ENCODE results near the gene MICA. TPM values are rescaled to one million over a fixed set of nuclear protein-coding genes. Genes with fewer than 3 reads are reported as not detected.
A peak's percentile ranks its signal among the peaks of the same experiment; 100 is the strongest.
"Not testable (repeated sequence)": the region's sequence is repeated elsewhere in the genome, so short reads cannot be mapped to it uniquely, and the experiment has no call there.

The MICA gene
- polyA plus RNA-seq, 2 donors = 8.8 to 9.9 TPM

GRCh38 chr6:31402324-31403282 is 792 bp upstream of the MICA start:
- 3 to 7% methylated on average over 27 of the region's 27 CpGs for WGBS, 2 donors

GRCh38 chr6:31404061-31404364 is 618 bp downstream of the MICA start:
- not testable (repeated sequence) for H3K27me3 ChIP-seq (ENCODE audit: control insufficient read depth in 1 of 2, insufficient read depth in 2 of 2, low read length in 2 of 2); H3K9me3 ChIP-seq (ENCODE audit: control insufficient read depth in 2 of 2, insufficient read depth in 1 of 2, low read depth in 1 of 2, low read length in 1 of 2); H3K36me3 ChIP-seq (ENCODE audit: control insufficient read depth in 2 of 2, insufficient read depth in 2 of 2, low read length in 1 of 2); H3K4me1 ChIP-seq (ENCODE audit: control insufficient read depth in 2 of 2, insufficient read depth in 2 of 2, low read length in 1 of 2)
- H3K27ac ChIP-seq (ENCODE audit: low read depth in 2 of 2, low read length in 1 of 2) = peak overlapping the region; percentile 79 to 84
- WGBS, 2 donors = 9 to 14% methylated on average over 13 of the region's 13 CpGs
- H3K4me3 ChIP-seq (ENCODE audit: low read depth in 1 of 2, low read length in 2 of 2) = peak overlapping the region; percentile 58 to 65

More at GRCh38 chr6:31402324-31403282, 792 bp upstream of the MICA start:
- no peaks in the 10 kb centered on the region for H3K36me3 ChIP-seq (ENCODE audit: control insufficient read depth in 2 of 2, insufficient read depth in 2 of 2, low read length in 1 of 2)
- peak overlapping the region; percentile 79 to 84 for H3K27ac ChIP-seq (ENCODE audit: low read depth in 2 of 2, low read length in 1 of 2)
- H3K9me3 ChIP-seq (ENCODE audit: control insufficient read depth in 2 of 2, insufficient read depth in 1 of 2, low read depth in 1 of 2, low read length in 1 of 2) = no peaks in the 10 kb centered on the region
- H3K4me1 ChIP-seq (ENCODE audit: control insufficient read depth in 2 of 2, insufficient read depth in 2 of 2, low read length in 1 of 2) = peaks cover 0 to 8% of the 10 kb centered on the region in 2 donors
- H3K27me3 ChIP-seq (ENCODE audit: control insufficient read depth in 1 of 2, insufficient read depth in 2 of 2, low read length in 2 of 2) = no peaks in the 10 kb centered on the region
- H3K4me3 ChIP-seq (ENCODE audit: low read depth in 1 of 2, low read length in 2 of 2) = peak overlapping the region; percentile 58 to 65

DNA sequence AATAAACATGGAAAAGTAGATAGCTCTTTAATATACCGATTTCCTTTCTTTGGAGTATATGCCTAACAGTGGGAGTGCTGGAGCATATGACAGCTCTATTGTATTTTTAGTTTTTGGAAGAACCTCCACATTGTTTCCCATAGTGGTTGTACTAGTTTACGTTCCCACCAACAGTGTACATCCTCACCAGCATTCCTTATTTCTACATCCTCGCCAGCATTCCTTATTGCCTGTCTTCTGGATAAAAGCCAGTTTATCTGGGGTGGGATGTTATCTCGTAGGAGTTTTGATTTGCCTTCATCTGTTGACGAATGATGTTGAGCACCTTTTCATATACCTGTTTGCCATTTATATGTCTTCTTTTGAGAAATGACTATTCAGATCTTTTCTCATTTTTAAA is 2.6 kb downstream of the MICA start:
- Histone ChIP-seq H3K4me3 (ENCODE audit: low read depth in 1 of 2, low read length in 2 of 2) (no peak overlapping the region), H3K9me3 (ENCODE audit: control insufficient read depth in 2 of 2, insufficient read depth in 1 of 2, low read depth in 1 of 2, low read length in 1 of 2) (no peaks in the 10 kb centered on the region), H3K36me3 (ENCODE audit: control insufficient read depth in 2 of 2, insufficient read depth in 2 of 2, low read length in 1 of 2) (no peaks in the 10 kb centered on the region), H3K4me1 (ENCODE audit: control insufficient read depth in 2 of 2, insufficient read depth in 2 of 2, low read length in 1 of 2) (peaks cover 0 to 8% of the 10 kb centered on the region in 2 donors), H3K27me3 (ENCODE audit: control insufficient read depth in 1 of 2, insufficient read depth in 2 of 2, low read length in 2 of 2) (no peaks in the 10 kb centered on the region), H3K27ac (ENCODE audit: low read depth in 2 of 2, low read length in 1 of 2) (no peak overlapping the region)
- WGBS, 2 donors = 63 to 71% methylated on average over 5 of the region's 5 CpGs

DNA sequence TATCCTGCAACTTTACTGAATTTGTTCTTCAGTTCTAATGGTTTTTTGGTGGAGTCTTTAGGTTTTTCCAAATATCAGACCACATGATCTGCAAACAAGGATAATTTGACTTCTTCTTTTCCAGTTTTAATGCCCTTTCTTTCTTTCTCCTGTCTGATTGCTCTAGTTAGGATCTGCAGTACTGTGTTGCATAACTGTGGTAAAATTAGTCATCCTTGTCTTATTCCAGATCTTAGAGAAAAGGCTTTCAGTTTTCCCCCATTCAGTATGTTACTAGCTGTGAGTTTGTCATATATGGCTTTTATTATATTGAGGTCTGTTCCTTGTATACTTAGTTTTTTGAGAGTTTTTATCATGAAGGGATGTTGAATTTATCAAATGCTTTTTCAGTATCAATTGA is 4.3 kb downstream of the MICA start:
- no peak overlapping the region for H3K4me3 ChIP-seq (ENCODE audit: low read depth in 1 of 2, low read length in 2 of 2)
- peaks cover 0 to 7% of the 10 kb centered on the region in 2 donors for H3K36me3 ChIP-seq (ENCODE audit: control insufficient read depth in 2 of 2, insufficient read depth in 2 of 2, low read length in 1 of 2)
- H3K9me3 ChIP-seq (ENCODE audit: control insufficient read depth in 2 of 2, insufficient read depth in 1 of 2, low read depth in 1 of 2, low read length in 1 of 2) = no peaks in the 10 kb centered on the region
- H3K4me1 ChIP-seq (ENCODE audit: control insufficient read depth in 2 of 2, insufficient read depth in 2 of 2, low read length in 1 of 2) = peaks cover 0 to 7% of the 10 kb centered on the region in 2 donors
- no peaks in the 10 kb centered on the region for H3K27me3 ChIP-seq (ENCODE audit: control insufficient read depth in 1 of 2, insufficient read depth in 2 of 2, low read length in 2 of 2)
- H3K27ac ChIP-seq (ENCODE audit: low read depth in 2 of 2, low read length in 1 of 2) = no peak overlapping the region

DNA sequence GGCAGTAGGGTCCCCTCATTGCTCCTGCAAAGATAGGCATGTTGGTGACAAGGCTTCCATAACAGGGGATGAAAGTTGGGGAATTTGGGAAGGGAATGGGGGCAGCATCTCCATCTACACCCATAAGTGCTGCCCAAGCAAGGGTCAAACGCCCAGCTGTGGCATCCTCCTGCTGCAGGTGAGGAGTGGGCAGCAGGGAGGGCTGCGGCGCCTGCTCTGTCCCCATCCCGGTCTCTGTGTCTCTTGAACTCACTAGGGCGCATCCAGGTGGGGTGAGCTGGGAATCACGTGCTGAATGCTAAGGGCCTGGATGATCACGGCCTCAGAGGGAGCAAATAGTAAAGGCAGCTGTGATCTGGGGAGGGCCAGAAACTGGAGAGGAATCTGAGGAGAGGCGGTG is 9.1 kb downstream of the MICA start:
- H3K4me3 ChIP-seq (ENCODE audit: low read depth in 1 of 2, low read length in 2 of 2) = no peak overlapping the region
- H3K27me3 ChIP-seq (ENCODE audit: control insufficient read depth in 1 of 2, insufficient read depth in 2 of 2, low read length in 2 of 2) = no peaks in the 10 kb centered on the region
- H3K27ac ChIP-seq (ENCODE audit: low read depth in 2 of 2, low read length in 1 of 2) = no peak overlapping the region
- peaks cover 4 to 28% of the 10 kb centered on the region in 2 donors for H3K36me3 ChIP-seq (ENCODE audit: control insufficient read depth in 2 of 2, insufficient read depth in 2 of 2, low read length in 1 of 2)
- no peaks in the 10 kb centered on the region for H3K9me3 ChIP-seq (ENCODE audit: control insufficient read depth in 2 of 2, insufficient read depth in 1 of 2, low read depth in 1 of 2, low read length in 1 of 2)
- WGBS, 2 donors = 90 to 96% methylated on average over 8 of the region's 8 CpGs
- H3K4me1 ChIP-seq (ENCODE audit: control insufficient read depth in 2 of 2, insufficient read depth in 2 of 2, low read length in 1 of 2) = no peaks in the 10 kb centered on the region

DNA sequence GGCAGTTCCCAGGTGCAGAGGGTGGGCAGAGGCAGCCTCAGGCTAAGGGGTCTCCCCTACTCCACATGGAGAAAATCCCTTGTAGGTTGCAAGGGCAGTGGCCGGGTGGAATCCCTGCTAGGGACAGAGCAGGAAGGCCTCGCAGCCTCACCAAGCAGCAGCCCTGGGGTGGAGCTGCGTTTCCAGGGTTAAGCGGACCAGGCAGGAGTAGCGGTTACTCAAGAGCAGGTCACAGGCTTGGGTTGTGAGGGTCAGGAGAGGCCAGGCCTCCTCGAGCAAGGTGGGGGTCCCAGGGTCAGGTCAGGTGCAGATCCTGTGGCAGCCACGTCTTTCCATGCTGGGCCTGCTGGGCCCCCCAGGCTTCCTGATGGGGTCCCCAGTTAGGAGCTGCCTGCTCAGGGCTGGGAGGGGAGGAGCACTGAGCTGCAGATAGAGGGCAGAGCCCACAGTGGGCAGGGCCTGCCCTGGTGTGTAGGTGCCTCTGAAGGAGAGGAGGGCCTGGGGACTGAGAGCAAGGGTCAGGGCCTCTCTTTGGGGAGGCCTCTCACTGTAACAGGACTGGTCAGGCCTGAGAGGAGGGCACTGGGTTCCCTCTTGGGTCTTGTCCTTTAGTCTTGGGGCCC is 10.9 kb downstream of the MICA start:
- not testable (repeated sequence) for H3K4me1 ChIP-seq (ENCODE audit: control insufficient read depth in 2 of 2, insufficient read depth in 2 of 2, low read length in 1 of 2); H3K9me3 ChIP-seq (ENCODE audit: control insufficient read depth in 2 of 2, insufficient read depth in 1 of 2, low read depth in 1 of 2, low read length in 1 of 2); H3K4me3 ChIP-seq (ENCODE audit: low read depth in 1 of 2, low read length in 2 of 2); H3K27ac ChIP-seq (ENCODE audit: low read depth in 2 of 2, low read length in 1 of 2); H3K27me3 ChIP-seq (ENCODE audit: control insufficient read depth in 1 of 2, insufficient read depth in 2 of 2, low read length in 2 of 2)
- peaks cover 6 to 28% of the 10 kb centered on the region in 2 donors for H3K36me3 ChIP-seq (ENCODE audit: control insufficient read depth in 2 of 2, insufficient read depth in 2 of 2, low read length in 1 of 2)
- 87 to 89% methylated on average over 7 of the region's 7 CpGs for WGBS, 2 donors

GRCh38 chr6:31414771-31415265 is 11.4 kb downstream of the MICA start:
- Histone ChIP-seq H3K36me3 (ENCODE audit: control insufficient read depth in 2 of 2, insufficient read depth in 2 of 2, low read length in 1 of 2) (peaks cover 6 to 28% of the 10 kb centered on the region in 2 donors), H3K27ac (ENCODE audit: low read depth in 2 of 2, low read length in 1 of 2) (no peak overlapping the region)

GRCh38 chr6:31416394-31417014 is 13.1 kb downstream of the MICA start:
- Histone ChIP-seq H3K9me3 (ENCODE audit: control insufficient read depth in 2 of 2, insufficient read depth in 1 of 2, low read depth in 1 of 2, low read length in 1 of 2) (no peaks in the 10 kb centered on the region), H3K36me3 (ENCODE audit: control insufficient read depth in 2 of 2, insufficient read depth in 2 of 2, low read length in 1 of 2) (peaks cover 6 to 24% of the 10 kb centered on the region in 2 donors), H3K27ac (ENCODE audit: low read depth in 2 of 2, low read length in 1 of 2) (no peak overlapping the region), H3K27me3 (ENCODE audit: control insufficient read depth in 1 of 2, insufficient read depth in 2 of 2, low read length in 2 of 2) (no peaks in the 10 kb centered on the region), H3K4me3 (ENCODE audit: low read depth in 1 of 2, low read length in 2 of 2) (no peak overlapping the region), H3K4me1 (ENCODE audit: control insufficient read depth in 2 of 2, insufficient read depth in 2 of 2, low read length in 1 of 2) (no peaks in the 10 kb centered on the region)
- WGBS, 2 donors = 93% methylated on average over 5 of the region's 5 CpGs

More at GRCh38 chr6:31414771-31415265, 11.4 kb downstream of the MICA start:
- H3K27me3 ChIP-seq (ENCODE audit: control insufficient read depth in 1 of 2, insufficient read depth in 2 of 2, low read length in 2 of 2) = no peaks in the 10 kb centered on the region
- no peaks in the 10 kb centered on the region for H3K9me3 ChIP-seq (ENCODE audit: control insufficient read depth in 2 of 2, insufficient read depth in 1 of 2, low read depth in 1 of 2, low read length in 1 of 2)
- H3K4me1 ChIP-seq (ENCODE audit: control insufficient read depth in 2 of 2, insufficient read depth in 2 of 2, low read length in 1 of 2) = no peaks in the 10 kb centered on the region
- no peak overlapping the region for H3K4me3 ChIP-seq (ENCODE audit: low read depth in 1 of 2, low read length in 2 of 2)
- 81 to 90% methylated on average over 6 of the region's 6 CpGs for WGBS, 2 donors

GRCh38 chr6:31418251-31418650 is 14.9 kb downstream of the MICA start:
- Histone ChIP-seq H3K4me3 (ENCODE audit: low read depth in 1 of 2, low read length in 2 of 2) (no peak overlapping the region), H3K36me3 (ENCODE audit: control insufficient read depth in 2 of 2, insufficient read depth in 2 of 2, low read length in 1 of 2) (peaks cover 6 to 16% of the 10 kb centered on the region in 2 donors)

More at GRCh38 chr6:31418251-31418650, 14.9 kb downstream of the MICA start:
- Histone ChIP-seq H3K4me1 (ENCODE audit: control insufficient read depth in 2 of 2, insufficient read depth in 2 of 2, low read length in 1 of 2) (no peaks in the 10 kb centered on the region), H3K27me3 (ENCODE audit: control insufficient read depth in 1 of 2, insufficient read depth in 2 of 2, low read length in 2 of 2) (no peaks in the 10 kb centered on the region), H3K27ac (ENCODE audit: low read depth in 2 of 2, low read length in 1 of 2) (no peak overlapping the region), H3K9me3 (ENCODE audit: control insufficient read depth in 2 of 2, insufficient read depth in 1 of 2, low read depth in 1 of 2, low read length in 1 of 2) (no peaks in the 10 kb centered on the region)
- 75 to 93% methylated on average over 3 of the region's 3 CpGs for WGBS, 2 donors
